Activated T-cell treated with anti-CD3 and anti-CD28 coated beads, Interleukin-2, amount 50 U/mL, for 72 hours (primary cell): ENCODE results near the gene HOXD1. TPM values are rescaled to one million over a fixed set of nuclear protein-coding genes. Genes with fewer than 3 reads are reported as not detected.

ENCODE experiments used
- ATAC-seq, 2 donors: fragments of 150-1000 bp; cut with Tn5 transposase; replicated peaks in 1 of 2; 2 replicates each; pipeline ENCODE4 v1.10.0; 2021; ENCODE audit warnings: moderate library complexity in 2 of 2, mild to moderate bottlenecking in 1 of 2
- DNase-seq, 2 donors: peaks; one replicate each; pipeline ENCODE4 v3.0.0; 2021 to 2022; ENCODE audit warnings: mixed read lengths in 1 of 2
- H3K27ac Mint-ChIP-seq: one replicate; pipeline ENCODE4 v1.8.0; 2022; ENCODE audit warnings: mild to moderate bottlenecking, moderate library complexity, mixed read lengths
- H3K27me3 Mint-ChIP-seq: one replicate; pipeline ENCODE4 v1.8.0; 2022; ENCODE audit warnings: low read depth, mixed read lengths
- H3K36me3 Mint-ChIP-seq, 2 donors: one replicate each; pipeline ENCODE4 v1.8.0; 2022; ENCODE audit warnings: mixed read lengths in 2 of 2, mild to moderate bottlenecking in 1 of 2; ENCODE audit not compliant: insufficient read depth in 2 of 2
- H3K4me1 Mint-ChIP-seq: one replicate; pipeline ENCODE4 v1.8.0; 2022; ENCODE audit warnings: low read depth, mixed read lengths
- H3K4me3 Mint-ChIP-seq, 2 donors: one replicate each; pipeline ENCODE4 v1.8.0; 2022; ENCODE audit warnings: mild to moderate bottlenecking in 2 of 2, mixed read lengths in 2 of 2, moderate library complexity in 2 of 2
- H3K9me3 Mint-ChIP-seq, 2 donors: one replicate each; pipeline ENCODE4 v1.8.0; 2022; ENCODE audit warnings: mixed read lengths in 2 of 2
- total RNA-seq, 2 donors: library from RNA; stranded (reverse); gene quantifications; one replicate each; pipeline ENCODE4 v1.2.3, GENCODE V29; 2022

Gene HOXD1
- total RNA-seq, 2 donors from 2014 or later = not detected

DNA sequence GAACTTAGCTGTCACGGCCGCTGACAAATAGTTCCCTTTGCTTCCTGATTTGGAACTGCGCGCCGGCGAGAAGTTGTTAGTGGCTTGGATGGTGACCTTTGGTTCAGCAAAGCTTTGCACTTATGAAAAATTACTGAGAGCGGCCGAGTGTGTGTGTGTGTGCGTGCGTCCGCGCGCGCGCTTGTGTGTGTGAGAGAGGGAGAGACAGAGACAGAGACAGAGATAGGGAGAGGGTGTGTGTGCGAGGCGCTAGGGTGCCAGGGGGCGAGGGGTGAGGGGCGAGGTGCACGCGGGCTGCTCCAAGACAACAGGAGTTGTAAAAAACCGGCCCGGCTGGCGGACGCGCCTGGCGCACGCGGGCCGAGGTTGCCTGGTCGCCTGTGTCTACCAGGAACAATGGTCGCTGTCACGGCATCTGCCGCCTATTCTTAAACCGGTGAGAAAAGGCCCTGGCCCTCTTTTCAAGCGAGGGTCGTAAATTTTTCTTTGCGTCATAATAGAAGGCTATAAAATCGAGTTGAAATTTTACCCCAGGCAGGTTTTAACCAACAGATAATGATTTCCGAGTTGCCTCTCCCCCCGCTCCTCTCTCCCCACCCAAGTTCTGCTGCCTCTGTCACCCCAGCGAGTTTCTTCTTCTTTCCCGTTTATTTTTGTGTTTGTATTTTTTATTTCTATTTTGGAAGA is 30.8 kb upstream of the HOXD1 start:
- peaks cover 14% of the 10 kb centered on the region for H3K4me1 Mint-ChIP-seq
- ATAC-seq (peak in 1 of 2 donors; percentile 34), DNase-seq (no peak)
- peaks cover 0 to 1% of the 10 kb centered on the region in 2 donors for H3K36me3 Mint-ChIP-seq
- H3K27ac Mint-ChIP-seq = peak overlapping the region; percentile 31
- H3K9me3 Mint-ChIP-seq = no peaks in the 10 kb centered on the region
- H3K4me3 Mint-ChIP-seq = peak overlapping the region; percentile 71 to 78
- peaks cover 79% of the 10 kb centered on the region for H3K27me3 Mint-ChIP-seq

DNA sequence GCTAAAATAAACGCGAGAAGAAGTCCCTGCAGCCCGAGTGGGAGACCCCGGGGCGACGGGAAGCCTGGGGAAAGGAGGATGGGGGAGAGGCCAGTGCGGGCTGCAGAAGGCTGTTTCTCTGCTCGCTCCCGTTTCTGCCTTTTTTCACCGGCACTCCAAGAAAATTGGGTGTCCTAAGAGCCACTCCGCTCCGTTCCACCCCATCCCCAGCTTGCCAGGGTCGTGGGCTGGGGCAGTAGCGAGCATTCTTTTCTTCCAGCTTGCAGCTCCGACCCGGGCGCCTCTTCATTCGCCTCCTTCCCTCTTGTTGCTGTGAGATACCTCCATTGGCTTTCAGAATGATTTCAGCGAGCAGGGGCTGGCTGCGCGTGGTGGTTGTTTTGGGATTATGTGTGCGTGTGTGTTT is 30.3 kb upstream of the HOXD1 start:
- peak overlapping the region; percentile 82 for H3K27ac Mint-ChIP-seq
- H3K4me1 Mint-ChIP-seq = peaks cover 14% of the 10 kb centered on the region
- peaks cover 0 to 1% of the 10 kb centered on the region in 2 donors for H3K36me3 Mint-ChIP-seq
- peak overlapping the region; percentile 71 to 78 for H3K4me3 Mint-ChIP-seq
- ATAC-seq = no peak
- H3K9me3 Mint-ChIP-seq = no peaks in the 10 kb centered on the region
- H3K27me3 Mint-ChIP-seq = peaks cover 83% of the 10 kb centered on the region
- DNase-seq = no peak

DNA sequence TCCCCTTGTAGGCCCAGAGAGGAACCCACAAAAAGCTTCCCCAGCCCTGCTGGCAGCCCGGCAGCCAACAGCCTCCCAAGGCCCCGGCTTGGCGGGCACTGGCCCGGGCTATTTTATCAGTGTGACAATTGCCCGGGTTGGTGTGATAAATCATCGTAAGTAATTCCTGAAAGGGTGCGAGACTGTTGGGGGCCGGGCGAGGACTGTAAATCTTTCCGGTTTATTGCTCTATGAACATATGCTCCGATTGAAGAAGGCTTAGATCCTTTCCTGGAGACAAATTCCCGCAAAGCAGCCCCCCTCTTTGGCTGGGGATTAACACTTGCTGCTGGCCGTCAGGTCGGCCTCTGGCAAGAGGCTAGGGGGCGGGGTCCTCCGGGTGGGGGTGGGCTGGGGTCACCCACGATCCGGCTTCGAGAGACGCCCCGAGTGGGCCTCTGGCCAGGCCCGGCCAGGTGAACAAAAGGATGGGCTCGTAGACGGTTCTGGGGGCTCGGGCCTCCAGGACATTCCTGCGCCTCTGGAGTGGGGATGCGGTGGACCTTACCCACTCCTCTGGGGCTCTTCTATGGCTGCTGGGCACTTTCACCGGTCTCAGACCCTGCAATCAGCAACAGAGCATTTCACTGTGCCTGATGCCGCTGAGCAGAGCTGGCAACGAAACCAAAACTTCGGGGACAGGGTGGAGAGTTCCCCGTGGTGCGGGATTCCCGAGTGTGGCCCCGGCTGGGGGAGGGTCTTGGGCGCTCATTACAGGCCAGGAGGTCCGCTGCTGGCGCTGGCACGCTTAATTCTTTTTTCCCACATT is 29.4 kb upstream of the HOXD1 start:
- Mint-ChIP-seq H3K36me3 (peaks cover 0 to 4% of the 10 kb centered on the region in 2 donors), H3K4me1 (peaks cover 21% of the 10 kb centered on the region), H3K4me3 (peak overlapping the region; percentile 36 to 39), H3K27me3 (peaks cover 83% of the 10 kb centered on the region), H3K9me3 (no peaks in the 10 kb centered on the region), H3K27ac (no peak overlapping the region)
- ATAC-seq (no peak), DNase-seq (no peak)

DNA sequence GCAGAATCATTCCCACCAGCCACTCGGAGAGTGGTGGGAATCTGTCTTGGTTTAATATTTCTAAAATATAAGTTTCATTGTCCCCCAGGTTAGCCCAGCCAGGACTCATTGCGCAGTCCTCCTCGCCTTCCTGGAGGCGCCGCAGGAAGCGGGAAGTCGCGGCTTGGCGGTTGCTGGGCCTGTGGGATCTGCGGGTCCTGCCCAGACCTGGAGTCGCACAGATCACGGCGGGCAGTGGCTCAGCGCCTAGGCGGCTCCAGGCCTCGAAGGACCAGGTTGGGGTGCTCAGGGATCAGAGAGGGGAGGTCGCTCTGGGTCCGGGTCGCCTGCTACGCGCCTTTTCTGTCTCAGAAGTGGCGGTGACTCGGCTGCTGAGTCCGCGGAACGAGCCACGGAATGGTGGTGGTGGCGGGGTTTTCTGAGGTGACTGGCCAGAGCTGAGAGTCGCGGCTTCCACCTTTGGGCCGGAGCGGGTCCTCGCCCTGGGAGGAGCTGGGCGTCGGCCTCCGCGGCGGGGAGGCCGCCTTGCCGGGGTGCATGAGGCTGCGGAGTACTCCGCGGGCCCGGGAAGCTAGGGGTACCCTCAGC is 28.7 kb upstream of the HOXD1 start:
- H3K4me3 Mint-ChIP-seq = peak overlapping the region; percentile 36 to 52
- peaks cover 2 to 8% of the 10 kb centered on the region in 2 donors for H3K36me3 Mint-ChIP-seq
- peaks cover 24% of the 10 kb centered on the region for H3K4me1 Mint-ChIP-seq
- peaks cover 83% of the 10 kb centered on the region for H3K27me3 Mint-ChIP-seq
- H3K27ac Mint-ChIP-seq = no peak overlapping the region
- H3K9me3 Mint-ChIP-seq = no peaks in the 10 kb centered on the region
- ATAC-seq (peak in 1 of 2 donors; percentile 19), DNase-seq (no peak)

DNA sequence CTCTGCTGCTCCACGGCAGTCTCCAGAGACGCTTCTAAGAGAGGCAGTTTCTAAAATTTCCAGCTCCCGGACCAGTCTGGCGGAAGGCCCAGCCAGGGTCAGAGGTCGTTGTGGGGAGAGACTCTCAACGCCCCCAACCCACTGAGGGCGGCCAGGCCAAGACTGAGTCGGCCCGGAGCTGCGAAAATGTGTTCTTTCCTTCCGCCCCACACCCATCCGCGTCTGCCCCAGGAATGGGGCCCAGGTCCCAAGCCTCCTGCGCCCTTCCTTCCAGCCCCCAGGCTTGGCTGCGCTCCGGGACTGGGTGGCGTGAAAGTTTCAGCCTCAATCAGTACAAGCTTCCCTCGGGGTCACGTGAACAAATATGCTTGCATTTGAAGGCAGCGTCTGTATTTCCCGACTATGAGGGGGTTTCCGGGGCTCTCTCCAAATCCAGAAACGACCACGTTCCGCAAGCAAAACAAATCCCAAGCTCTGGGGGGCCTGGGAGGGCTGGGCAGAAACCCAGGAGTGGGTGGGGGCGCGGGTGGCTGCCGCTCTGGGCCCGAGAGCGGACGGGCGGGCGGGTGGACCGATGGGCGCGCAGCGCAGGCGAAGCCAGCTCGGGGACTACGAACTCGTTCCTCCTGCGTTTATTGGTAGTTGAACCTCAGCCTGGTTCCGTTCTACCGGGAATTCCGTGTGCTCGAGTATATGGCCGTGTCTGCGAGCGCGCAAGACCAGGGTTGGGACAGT is 28.1 kb upstream of the HOXD1 start:
- Mint-ChIP-seq H3K9me3 (no peaks in the 10 kb centered on the region), H3K4me1 (peaks cover 24% of the 10 kb centered on the region), H3K4me3 (peak overlapping the region; percentile 21 to 52), H3K36me3 (peaks cover 2 to 8% of the 10 kb centered on the region in 2 donors), H3K27ac (no peak overlapping the region), H3K27me3 (peaks cover 83% of the 10 kb centered on the region)
- DNase-seq (no peak), ATAC-seq (no peak)

DNA sequence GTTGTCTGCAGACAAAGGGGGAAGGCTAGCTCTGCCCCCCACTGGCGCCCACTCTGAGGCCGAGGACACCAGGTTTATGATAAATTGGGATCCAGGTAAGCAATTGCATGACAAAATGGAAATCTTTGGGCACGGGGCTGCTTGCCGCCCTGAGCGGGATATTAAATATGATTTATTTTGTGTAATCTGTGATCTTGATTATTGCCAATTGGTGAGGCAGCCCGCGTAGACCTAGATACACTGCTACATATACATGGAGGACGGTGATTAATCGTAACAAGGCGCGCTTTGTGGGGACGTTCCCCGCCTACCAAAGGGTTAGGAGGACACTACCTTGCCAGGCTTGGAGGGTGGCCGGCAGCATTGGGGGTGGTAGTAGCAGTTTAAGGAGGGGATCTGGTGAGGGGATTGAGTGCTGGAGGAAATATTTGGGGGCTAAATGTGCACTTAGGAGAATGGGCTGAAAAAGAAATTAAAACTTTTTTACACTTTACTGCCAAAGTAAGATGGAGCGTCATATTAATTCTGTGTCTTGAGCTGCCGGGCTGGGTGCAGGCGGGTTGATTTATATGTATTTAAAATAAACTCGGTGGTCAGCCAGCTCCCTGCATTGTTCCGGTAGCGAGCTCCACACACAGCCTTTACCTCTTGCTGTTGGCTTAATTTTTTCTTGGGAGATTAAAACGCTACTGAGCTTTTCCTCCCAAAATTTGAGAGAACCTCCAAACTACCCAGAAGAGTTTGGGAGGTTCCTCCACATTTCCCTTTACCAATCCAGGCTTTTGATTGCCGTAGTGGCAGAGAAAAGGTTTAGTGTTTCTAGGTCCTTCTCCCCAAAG is 27.3 kb upstream of the HOXD1 start:
- H3K36me3 Mint-ChIP-seq = peaks cover 2 to 8% of the 10 kb centered on the region in 2 donors
- H3K27ac Mint-ChIP-seq = peak overlapping the region; percentile 81
- ATAC-seq (no peak), DNase-seq (no peak)
- peak overlapping the region; percentile 21 to 52 for H3K4me3 Mint-ChIP-seq
- no peaks in the 10 kb centered on the region for H3K9me3 Mint-ChIP-seq
- H3K27me3 Mint-ChIP-seq = peaks cover 83% of the 10 kb centered on the region
- H3K4me1 Mint-ChIP-seq = peaks cover 24% of the 10 kb centered on the region

DNA sequence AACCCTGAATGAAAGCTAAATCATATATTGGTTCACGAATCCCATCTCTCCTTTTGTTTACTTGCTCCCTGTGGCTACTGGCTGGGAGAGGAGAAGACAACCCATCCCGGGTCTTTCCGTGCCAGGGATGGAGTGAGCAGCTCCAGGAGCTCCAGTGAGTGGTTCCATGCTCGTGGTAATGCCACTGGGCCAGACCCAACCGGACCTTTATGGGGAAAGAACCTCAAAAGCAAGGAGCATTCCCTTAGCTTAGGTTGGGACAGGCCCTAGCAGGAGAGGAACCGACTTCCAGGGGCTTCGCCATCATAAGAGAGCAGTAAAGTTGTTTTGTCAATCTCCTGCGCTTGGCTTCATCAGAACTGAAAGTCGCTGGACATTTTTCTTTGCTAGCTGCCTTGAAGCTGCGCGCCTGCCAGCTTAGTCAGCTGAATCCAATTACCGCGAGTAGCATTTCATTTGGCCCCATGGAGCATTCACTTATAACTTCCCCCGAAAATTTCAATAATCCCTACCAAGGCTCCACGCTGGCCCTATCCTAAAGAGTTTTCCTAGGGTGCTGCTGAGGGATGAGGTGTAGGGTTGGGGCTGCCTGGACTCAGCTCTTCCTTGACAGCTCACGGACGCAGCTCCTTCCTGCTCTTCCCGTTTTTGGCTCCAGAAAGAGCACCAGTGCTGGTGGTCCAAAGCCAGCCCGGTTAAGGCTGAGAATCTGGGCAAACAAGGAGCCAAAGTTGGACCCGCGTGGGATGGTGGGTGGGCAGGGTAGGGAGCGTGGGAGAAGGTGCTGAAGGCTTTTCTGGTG is 26.4 kb upstream of the HOXD1 start:
- DNase-seq (no peak), ATAC-seq (no peak)
- H3K9me3 Mint-ChIP-seq = no peaks in the 10 kb centered on the region
- peaks cover 85% of the 10 kb centered on the region for H3K27me3 Mint-ChIP-seq
- no peak overlapping the region for H3K27ac Mint-ChIP-seq
- no peak overlapping the region for H3K4me3 Mint-ChIP-seq
- H3K4me1 Mint-ChIP-seq = peaks cover 24% of the 10 kb centered on the region
- peaks cover 2 to 8% of the 10 kb centered on the region in 2 donors for H3K36me3 Mint-ChIP-seq

DNA sequence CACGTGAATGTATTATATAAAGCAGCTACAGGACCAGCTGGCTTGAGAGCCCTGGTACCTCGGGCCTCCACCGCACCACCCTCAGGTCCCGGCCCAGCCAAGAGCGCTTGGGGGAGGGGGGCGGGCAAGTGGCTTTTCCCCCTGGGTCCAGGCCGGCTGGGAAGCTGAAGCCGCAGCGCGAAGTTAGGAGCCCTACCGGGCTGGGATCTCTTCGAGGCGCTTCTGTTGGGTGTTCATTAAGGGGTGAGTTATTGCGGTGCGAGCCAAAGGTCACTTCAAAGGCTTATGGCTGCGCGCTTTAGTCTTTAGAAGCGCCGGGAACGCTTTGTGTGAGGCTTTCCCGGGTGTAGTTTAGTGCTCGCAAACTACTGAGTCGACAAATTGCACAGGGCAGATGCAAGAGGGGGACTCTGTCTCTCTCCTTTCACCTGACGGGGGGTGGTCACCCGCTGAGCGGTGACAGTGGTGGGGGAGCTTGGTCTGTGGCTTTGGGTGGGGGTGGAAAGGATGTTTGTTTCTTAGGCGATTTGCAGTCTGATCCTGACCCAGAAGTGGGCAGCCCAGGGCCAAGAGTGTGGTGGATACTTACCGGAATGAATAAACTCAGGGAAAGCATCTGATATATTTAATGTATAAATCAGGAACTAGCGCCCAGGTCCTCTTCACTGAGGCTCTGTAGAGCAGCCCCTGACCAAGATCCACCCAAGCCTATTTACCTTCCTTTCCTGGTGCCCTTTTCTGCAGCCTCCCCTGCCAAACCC is 25.4 kb upstream of the HOXD1 start:
- DNase-seq = no peak
- no peak for ATAC-seq
- H3K27ac Mint-ChIP-seq = no peak overlapping the region
- H3K4me1 Mint-ChIP-seq = peaks cover 15% of the 10 kb centered on the region
- H3K27me3 Mint-ChIP-seq = peaks cover 86% of the 10 kb centered on the region
- H3K4me3 Mint-ChIP-seq = no peak overlapping the region
- H3K36me3 Mint-ChIP-seq = peaks cover 2 to 8% of the 10 kb centered on the region in 2 donors
- no peaks in the 10 kb centered on the region for H3K9me3 Mint-ChIP-seq

DNA sequence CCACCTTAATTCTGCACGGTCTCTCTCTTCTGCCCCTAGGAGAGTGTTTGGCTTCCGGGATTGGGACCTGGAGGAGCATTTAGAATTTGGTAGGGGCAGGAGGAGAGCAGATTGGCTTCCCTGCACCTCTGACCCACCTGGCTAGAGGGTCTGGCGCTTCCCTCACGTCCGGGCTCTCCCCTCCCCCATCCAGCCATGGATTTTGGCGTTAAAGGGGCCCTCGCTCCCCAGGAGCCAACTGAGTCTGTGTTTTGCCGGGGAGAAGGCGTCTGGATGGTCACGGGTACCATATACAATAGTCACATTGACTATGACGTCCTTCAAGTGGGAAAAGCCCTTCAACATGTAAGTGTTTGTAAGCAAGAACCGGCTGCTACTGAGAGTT is 24.8 kb upstream of the HOXD1 start:
- H3K9me3 Mint-ChIP-seq = no peaks in the 10 kb centered on the region
- H3K36me3 Mint-ChIP-seq = peaks cover 2 to 8% of the 10 kb centered on the region in 2 donors
- H3K27ac Mint-ChIP-seq = peak overlapping the region; percentile 79
- peak overlapping the region in 1 of 2 donors; percentile 43 for H3K4me3 Mint-ChIP-seq
- peaks cover 10% of the 10 kb centered on the region for H3K4me1 Mint-ChIP-seq
- DNase-seq = no peak
- ATAC-seq = no peak
- peaks cover 86% of the 10 kb centered on the region for H3K27me3 Mint-ChIP-seq

DNA sequence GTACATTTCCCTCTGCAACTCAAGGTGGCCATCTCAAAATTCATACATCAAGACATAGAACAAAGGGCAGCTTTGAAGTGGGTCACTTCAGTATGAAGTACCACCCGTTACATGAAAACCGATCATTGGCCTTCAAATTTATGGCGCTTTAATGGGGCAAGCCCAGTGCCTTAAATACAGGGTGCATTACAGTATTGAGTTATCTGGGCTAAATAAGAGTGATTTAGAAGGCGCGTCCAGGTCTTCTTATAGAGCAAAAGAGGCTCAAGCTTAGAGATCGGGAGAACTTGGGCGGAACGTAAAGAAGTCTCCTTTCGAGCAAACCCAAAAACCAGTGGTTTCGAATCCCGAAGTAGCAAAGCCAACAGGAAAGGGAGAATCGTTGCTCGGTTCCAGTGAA is 24.3 kb upstream of the HOXD1 start:
- H3K36me3 Mint-ChIP-seq = peaks cover 2 to 8% of the 10 kb centered on the region in 2 donors
- ATAC-seq = no peak
- peak overlapping the region; percentile 4 to 43 for H3K4me3 Mint-ChIP-seq

More for the DNA sequence above, 24.3 kb upstream of the HOXD1 start:
- H3K27me3 Mint-ChIP-seq = peaks cover 89% of the 10 kb centered on the region
- peaks cover 10% of the 10 kb centered on the region for H3K4me1 Mint-ChIP-seq
- DNase-seq = no peak
- H3K27ac Mint-ChIP-seq = peak overlapping the region; percentile 79
- H3K9me3 Mint-ChIP-seq = no peaks in the 10 kb centered on the region
